Caco-2 (cell line): ENCODE measurements around the gene AGMO. TPM values are rescaled to one million over a fixed set of nuclear protein-coding genes. Genes with fewer than 3 reads are reported as not detected.

Experiments used
- BruUV-seq: library from RNA; stranded (reverse); fragments of 400-500 nt; replicated peaks from 2 replicates; lab custom pipeline; 2021; lab: Mats Ljungman, UMichigan
- CTCF ChIA-PET: fragments of 300-600 bp; sonication (Branson Sonifier 250); formaldehyde crosslinking; loops from one replicate; lab custom pipeline; 2022; ENCODE audit warnings: antibody characterized with exemption; lab: Charles Lee
- POLR2A ChIA-PET: fragments of 300-600 bp; sonication (Branson Sonifier 250); formaldehyde crosslinking; loops from one replicate; lab custom pipeline; 2022; ENCODE audit warnings: antibody characterized with exemption; lab: Charles Lee
- DNase-seq, 2 experiments: peaks; one replicate each; pipeline versions ENCODE4 v3.0.0 to v3.0.0-alpha.2; 2020 to 2022
- H3K27me3 ChIP-seq: replicated peaks from 2 replicates; pipeline ENCODE4 v1.6.0; 2011; ENCODE audit warnings: low read length; ENCODE audit not compliant: control insufficient read depth, insufficient read depth
- H3K36me3 ChIP-seq: 2 replicates; pipeline ENCODE4 v1.5.1; 2011; ENCODE audit warnings: low read length; ENCODE audit not compliant: control insufficient read depth, insufficient read depth
- H3K4me1 ChIP-seq: fragments of 250-450 bp; sonication (Bioruptor Pico); 2 replicates; pipeline ENCODE4 v1.5.1; 2020; ENCODE audit warnings: mild to moderate bottlenecking
- H3K4me3 ChIP-seq: 2 replicates; pipeline ENCODE4 v1.5.1; 2011; ENCODE audit warnings: low read depth, mild to moderate bottlenecking, control low read depth, low read length
- H3K9me3 ChIP-seq: fragments of 250-450 bp; sonication (Bioruptor Pico); 2 replicates; pipeline ENCODE4 v1.5.1; 2020; ENCODE audit warnings: mild to moderate bottlenecking, moderate library complexity
- H3K27ac Mint-ChIP-seq: one replicate; pipeline ENCODE4 v1.8.0; 2022; ENCODE audit warnings: mixed read lengths; ENCODE audit not compliant: unreplicated experiment
- H3K27me3 Mint-ChIP-seq: one replicate; pipeline ENCODE4 v1.8.0; 2022; ENCODE audit warnings: mixed read lengths; ENCODE audit not compliant: insufficient read depth, unreplicated experiment
- H3K36me3 Mint-ChIP-seq: one replicate; pipeline ENCODE4 v1.8.0; 2022; ENCODE audit warnings: mild to moderate bottlenecking, mixed read lengths; ENCODE audit not compliant: insufficient read depth, unreplicated experiment
- H3K4me1 Mint-ChIP-seq: one replicate; pipeline ENCODE4 v1.8.0; 2022; ENCODE audit warnings: low read depth, mixed read lengths; ENCODE audit not compliant: unreplicated experiment
- H3K4me3 Mint-ChIP-seq: one replicate; pipeline ENCODE4 v1.8.0; 2022; ENCODE audit warnings: mild to moderate bottlenecking, moderate library complexity, mixed read lengths; ENCODE audit not compliant: unreplicated experiment
- H3K9me3 Mint-ChIP-seq: one replicate; pipeline ENCODE4 v1.8.0; 2022; ENCODE audit warnings: mixed read lengths; ENCODE audit not compliant: unreplicated experiment
- CTCF ChIP-seq, 2 experiments: fragments of 200-600 bp in 1 of 2; IDR thresholded peaks; 1 replicate in 1 of 2; 2 replicates in 1 of 2; pipeline versions ENCODE4 v1.5.1 to v1.8.0; 2011 to 2022; ENCODE audit warnings: antibody characterized with exemption in 1 of 2, control low read depth in 1 of 2, inconsistent platforms in 1 of 2, low read depth in 1 of 2, low read length in 1 of 2, mild to moderate bottlenecking in 1 of 2, moderate library complexity in 1 of 2; ENCODE audit not compliant: insufficient read depth in 1 of 2, severe bottlenecking in 1 of 2, unreplicated experiment in 1 of 2
- intact Hi-C: fragments of 100-400 bp; cut with micrococcal nuclease; formaldehyde crosslinking; loops from one replicate; pipeline ENCODE4 v1.10.0; 2022; ENCODE audit not compliant: unreplicated experiment
- total RNA-seq: library from RNA; stranded (reverse); gene quantifications from 2 replicates; pipeline ENCODE4 v1.2.3, GENCODE V29; 2022

Gene AGMO
- total RNA-seq, 1 experiment from 2014 or later: 0.16 TPM

DNA sequence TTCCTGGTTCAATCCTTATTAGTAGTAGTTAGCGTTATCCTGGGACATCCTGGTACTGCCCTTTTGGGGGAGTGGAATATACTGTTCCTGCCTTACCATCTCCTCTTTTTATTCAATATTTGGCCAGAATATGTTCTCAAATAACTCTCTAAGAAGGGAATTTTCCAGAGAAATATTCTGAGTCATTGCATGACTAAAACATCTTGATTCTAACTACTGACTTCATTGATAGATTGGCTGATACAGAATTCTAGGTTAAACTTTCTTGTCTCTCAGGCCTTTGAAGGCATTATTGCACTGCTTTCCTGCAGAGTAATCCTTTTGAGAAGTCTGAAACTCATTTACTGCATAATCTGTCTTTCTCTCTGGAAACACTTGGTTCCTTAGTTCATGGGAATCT lies 383.8 kb downstream of the AGMO start:
- no peaks in the 10 kb centered on the region for H3K27me3 ChIP-seq
- CTCF ChIA-PET: no interaction called here
- Mint-ChIP-seq H3K9me3 (no peaks in the 10 kb centered on the region), H3K36me3 (no peaks in the 10 kb centered on the region), H3K27me3 (no peaks in the 10 kb centered on the region), H3K27ac (no peak overlapping the region), H3K4me3 (no peak overlapping the region), H3K4me1 (no peaks in the 10 kb centered on the region)
- no peaks in the 10 kb centered on the region for H3K4me1 ChIP-seq
- no peaks in the 10 kb centered on the region for H3K9me3 ChIP-seq
- H3K4me3 ChIP-seq: no peak overlapping the region
- no peaks in the 10 kb centered on the region for H3K36me3 ChIP-seq
- no peak for TF ChIP-seq CTCF (IDR thresholded peaks at IDR 0.05; ENCODE audit: insufficient read depth in 1 of 2, low read depth in 1 of 2, low read length in 1 of 2, severe bottlenecking in 1 of 2, unreplicated experiment in 1 of 2)
- intact Hi-C loops: no loop called here
- DNase-seq: no peak
- no TSS peak for BruUV-seq
- POLR2A ChIA-PET: no interaction called here

DNA sequence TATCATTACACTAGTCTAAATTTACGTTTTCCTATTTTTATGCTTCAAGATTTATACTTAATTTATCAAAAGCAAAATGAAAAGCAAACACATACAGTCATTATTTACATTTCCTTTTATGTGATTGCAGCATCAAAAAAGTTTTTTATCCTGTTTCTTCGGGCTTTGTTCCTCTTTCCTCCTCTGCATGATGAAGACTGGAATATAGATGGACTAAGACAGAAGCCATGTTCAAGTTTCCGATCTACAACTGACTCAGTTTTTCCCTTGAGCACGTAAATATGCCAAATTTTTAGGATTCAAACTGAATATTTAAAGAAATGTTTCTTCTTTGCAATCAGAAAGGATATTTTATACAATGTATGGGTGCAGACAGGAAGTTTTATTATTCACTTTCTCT lies 385.7 kb downstream of the AGMO start:
- H3K4me3 Mint-ChIP-seq: no peak overlapping the region
- intact Hi-C loops: no loop called here
- no peak for TF ChIP-seq CTCF (IDR thresholded peaks at IDR 0.05; ENCODE audit: insufficient read depth in 1 of 2, low read depth in 1 of 2, low read length in 1 of 2, severe bottlenecking in 1 of 2, unreplicated experiment in 1 of 2)
- H3K36me3 ChIP-seq: no peaks in the 10 kb centered on the region
- no peaks in the 10 kb centered on the region for H3K9me3 Mint-ChIP-seq
- no peaks in the 10 kb centered on the region for H3K36me3 Mint-ChIP-seq
- BruUV-seq: no TSS peak
- ChIA-PET POLR2A (no interaction called here), CTCF (no interaction called here)
- H3K4me3 ChIP-seq: no peak overlapping the region
- DNase-seq: no peak
- no peaks in the 10 kb centered on the region for H3K4me1 ChIP-seq
- H3K27me3 ChIP-seq: no peaks in the 10 kb centered on the region
- no peaks in the 10 kb centered on the region for H3K4me1 Mint-ChIP-seq
- H3K27ac Mint-ChIP-seq: no peak overlapping the region
- H3K9me3 ChIP-seq: no peaks in the 10 kb centered on the region
- no peaks in the 10 kb centered on the region for H3K27me3 Mint-ChIP-seq

GRCh38 chr7:15175152-15175551 lies 386.7 kb downstream of the AGMO start:
- no peaks in the 10 kb centered on the region for H3K9me3 ChIP-seq
- H3K4me1 Mint-ChIP-seq: no peaks in the 10 kb centered on the region
- H3K4me1 ChIP-seq: no peaks in the 10 kb centered on the region
- no peak overlapping the region for H3K4me3 ChIP-seq
- H3K36me3 ChIP-seq: no peaks in the 10 kb centered on the region
- no peak overlapping the region for H3K4me3 Mint-ChIP-seq
- no peaks in the 10 kb centered on the region for H3K27me3 ChIP-seq
- intact Hi-C loops: no loop called here
- no peaks in the 10 kb centered on the region for H3K36me3 Mint-ChIP-seq
- no peaks in the 10 kb centered on the region for H3K9me3 Mint-ChIP-seq
- no peaks in the 10 kb centered on the region for H3K27me3 Mint-ChIP-seq
- no peak for DNase-seq
- ChIA-PET CTCF (no interaction called here), POLR2A (no interaction called here)
- TF ChIP-seq CTCF (IDR thresholded peaks at IDR 0.05; ENCODE audit: insufficient read depth in 1 of 2, low read depth in 1 of 2, low read length in 1 of 2, severe bottlenecking in 1 of 2, unreplicated experiment in 1 of 2): no peak
- no TSS peak for BruUV-seq
- no peak overlapping the region for H3K27ac Mint-ChIP-seq
